Measurements from ENCODE around the gene ADPRM.
"Not testable (repeated sequence)": the region's sequence is repeated elsewhere in the genome, so short reads cannot be mapped to it uniquely, and the experiment has no call there.

The ADPRM gene

GRCh38 chr17:10687499-10687898 is 9.9 kb upstream of the ADPRM start:
- POLR2A ChIA-PET = no interaction called here
- Histone ChIP-seq H3K4me1 (ENCODE audit: control insufficient read depth, insufficient read depth, low read length) (no peaks in the 10 kb centered on the region), H3K27ac (ENCODE audit: extremely low read depth, low read depth, low read length) (no peak overlapping the region), H3K36me3 (ENCODE audit: control insufficient read depth in 2 of 2, insufficient read depth in 1 of 2, low read length in 2 of 2) (peaks cover 84 to 91% of the 10 kb centered on the region in 2 experiments), H3K4me3 (ENCODE audit: low read depth, low read length) (no peak overlapping the region), H3K9me3 (ENCODE audit: control insufficient read depth, insufficient read depth, low read depth, low read length) (no peaks in the 10 kb centered on the region)
- CTCF ChIA-PET = interaction anchor here (0.6 to 1.0 kb wide), 3 partner anchors 57 to 435 kb away, joined by 3 to 5 read pairs (median 4); no protein-coding TSS in a partner anchor
- TF ChIP-seq, protein P1, sequence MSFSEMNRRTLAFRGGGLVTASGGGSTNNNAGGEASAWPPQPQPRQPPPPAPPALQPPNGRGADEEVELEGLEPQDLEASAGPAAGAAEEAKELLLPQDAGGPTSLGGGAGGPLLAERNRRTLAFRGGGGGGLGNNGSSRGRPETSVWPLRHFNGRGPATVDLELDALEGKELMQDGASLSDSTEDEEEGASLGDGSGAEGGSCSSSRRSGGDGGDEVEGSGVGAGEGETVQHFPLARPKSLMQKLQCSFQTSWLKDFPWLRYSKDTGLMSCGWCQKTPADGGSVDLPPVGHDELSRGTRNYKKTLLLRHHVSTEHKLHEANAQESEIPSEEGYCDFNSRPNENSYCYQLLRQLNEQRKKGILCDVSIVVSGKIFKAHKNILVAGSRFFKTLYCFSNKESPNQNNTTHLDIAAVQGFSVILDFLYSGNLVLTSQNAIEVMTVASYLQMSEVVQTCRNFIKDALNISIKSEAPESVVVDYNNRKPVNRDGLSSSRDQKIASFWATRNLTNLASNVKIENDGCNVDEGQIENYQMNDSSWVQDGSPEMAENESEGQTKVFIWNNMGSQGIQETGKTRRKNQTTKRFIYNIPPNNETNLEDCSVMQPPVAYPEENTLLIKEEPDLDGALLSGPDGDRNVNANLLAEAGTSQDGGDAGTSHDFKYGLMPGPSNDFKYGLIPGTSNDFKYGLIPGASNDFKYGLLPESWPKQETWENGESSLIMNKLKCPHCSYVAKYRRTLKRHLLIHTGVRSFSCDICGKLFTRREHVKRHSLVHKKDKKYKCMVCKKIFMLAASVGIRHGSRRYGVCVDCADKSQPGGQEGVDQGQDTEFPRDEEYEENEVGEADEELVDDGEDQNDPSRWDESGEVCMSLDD (tag by site-specific recombination; IDR thresholded peaks at IDR 0.05) = no peak
- TF ChIP-seq ZNF843 (tag by site-specific recombination; IDR thresholded peaks at IDR 0.05) (no peak), ZNF48 (tag by site-specific recombination; IDR thresholded peaks at IDR 0.05) (no peak), EGR2 (tag by site-specific recombination; IDR thresholded peaks at IDR 0.05; ENCODE audit: low read depth) (no peak), ZNF202 (tag by site-specific recombination; IDR thresholded peaks at IDR 0.05; ENCODE audit: borderline replicate concordance) (no peak), ZNF146 (tag by site-specific recombination; IDR thresholded peaks at IDR 0.05) (no peak), ZNF211 (tag by site-specific recombination; IDR thresholded peaks at IDR 0.05; ENCODE audit: low read depth) (no peak), OVOL3 (tag by site-specific recombination; IDR thresholded peaks at IDR 0.05) (no peak)
- TF ChIP-seq, protein P2, sequence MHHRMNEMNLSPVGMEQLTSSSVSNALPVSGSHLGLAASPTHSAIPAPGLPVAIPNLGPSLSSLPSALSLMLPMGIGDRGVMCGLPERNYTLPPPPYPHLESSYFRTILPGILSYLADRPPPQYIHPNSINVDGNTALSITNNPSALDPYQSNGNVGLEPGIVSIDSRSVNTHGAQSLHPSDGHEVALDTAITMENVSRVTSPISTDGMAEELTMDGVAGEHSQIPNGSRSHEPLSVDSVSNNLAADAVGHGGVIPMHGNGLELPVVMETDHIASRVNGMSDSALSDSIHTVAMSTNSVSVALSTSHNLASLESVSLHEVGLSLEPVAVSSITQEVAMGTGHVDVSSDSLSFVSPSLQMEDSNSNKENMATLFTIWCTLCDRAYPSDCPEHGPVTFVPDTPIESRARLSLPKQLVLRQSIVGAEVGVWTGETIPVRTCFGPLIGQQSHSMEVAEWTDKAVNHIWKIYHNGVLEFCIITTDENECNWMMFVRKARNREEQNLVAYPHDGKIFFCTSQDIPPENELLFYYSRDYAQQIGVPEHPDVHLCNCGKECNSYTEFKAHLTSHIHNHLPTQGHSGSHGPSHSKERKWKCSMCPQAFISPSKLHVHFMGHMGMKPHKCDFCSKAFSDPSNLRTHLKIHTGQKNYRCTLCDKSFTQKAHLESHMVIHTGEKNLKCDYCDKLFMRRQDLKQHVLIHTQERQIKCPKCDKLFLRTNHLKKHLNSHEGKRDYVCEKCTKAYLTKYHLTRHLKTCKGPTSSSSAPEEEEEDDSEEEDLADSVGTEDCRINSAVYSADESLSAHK (tag by site-specific recombination; IDR thresholded peaks at IDR 0.05) = no peak

- Histone ChIP-seq H3K36me3 (ENCODE audit: control insufficient read depth in 2 of 2, insufficient read depth in 1 of 2, low read length in 2 of 2) (peaks cover 44 to 46% of the 10 kb centered on the region in 2 experiments), H3K4me3 (ENCODE audit: low read depth, low read length) (peak overlapping the region; percentile 78)
- H3K27ac ChIP-seq (ENCODE audit: extremely low read depth, low read depth, low read length); H3K4me1 ChIP-seq (ENCODE audit: control insufficient read depth, insufficient read depth, low read length); H3K9me3 ChIP-seq (ENCODE audit: control insufficient read depth, insufficient read depth, low read depth, low read length): not testable (repeated sequence)
- ChIA-PET POLR2A (interaction anchor here (0.6 kb wide), 2 partner anchors 273 to 399 kb away, joined by 3 to 4 read pairs; no protein-coding TSS in a partner anchor), CTCF (interaction anchor here (0.6 to 5.0 kb wide), 6 partner anchors 12 to 64 kb away, joined by 3 to 34 read pairs (median 5); no protein-coding TSS in a partner anchor)
- TF ChIP-seq KLF1 (tag by site-specific recombination; IDR thresholded peaks at IDR 0.05) (peak; percentile 78), ZNF362 (tag by site-specific recombination; IDR thresholded peaks at IDR 0.05) (peak; percentile 84)
Measured at GRCh38 chr17:10695875-10696407, 1.5 kb upstream of the ADPRM start.

DNA sequence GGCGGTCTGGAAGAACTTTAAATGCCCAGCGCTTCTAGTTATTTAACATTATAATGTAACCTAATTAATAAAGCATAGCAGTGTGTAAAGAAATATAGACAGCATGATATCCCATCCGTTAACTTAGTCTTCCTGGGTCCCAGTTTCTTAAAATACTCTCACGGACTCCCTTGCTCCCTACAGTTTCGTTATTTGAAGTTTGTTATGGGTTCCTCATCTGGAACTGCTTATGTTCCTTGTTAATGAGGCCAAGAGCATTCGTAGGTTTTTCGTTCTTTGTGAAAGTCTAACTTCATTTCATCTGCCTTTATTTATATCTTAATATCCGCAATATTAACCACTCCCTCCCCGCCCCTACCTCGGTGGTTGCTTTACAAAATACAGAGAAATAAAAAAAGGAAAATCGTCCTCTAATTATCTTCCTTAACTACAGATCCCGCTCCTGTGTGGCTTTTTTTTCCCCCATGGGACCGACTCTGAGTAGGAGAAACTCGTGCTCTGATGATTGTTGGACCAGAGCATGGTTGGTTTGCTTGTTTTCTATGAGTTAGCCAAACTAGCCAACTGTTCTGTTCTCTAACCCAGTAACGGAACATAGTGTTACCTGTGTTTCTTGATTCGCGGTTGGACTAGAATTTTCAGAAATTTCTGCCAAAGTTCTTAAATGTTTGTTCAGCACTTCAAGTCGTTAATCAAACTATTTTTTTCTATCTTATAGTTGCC is 863 bp downstream of the ADPRM start:
- Histone ChIP-seq H3K4me1 (ENCODE audit: control insufficient read depth, insufficient read depth, low read length) (peaks cover 6% of the 10 kb centered on the region), H3K36me3 (ENCODE audit: control insufficient read depth in 2 of 2, insufficient read depth in 1 of 2, low read length in 2 of 2) (peaks cover 23 to 25% of the 10 kb centered on the region in 2 experiments), H3K9me3 (ENCODE audit: control insufficient read depth, insufficient read depth, low read depth, low read length) (no peaks in the 10 kb centered on the region), H3K27ac (ENCODE audit: extremely low read depth, low read depth, low read length) (peak overlapping the region; percentile 81), H3K4me3 (ENCODE audit: low read depth, low read length) (peak overlapping the region; percentile 78)
- POLR2A ChIA-PET = no interaction called here
- CTCF ChIA-PET = interaction anchor here (0.7 kb wide), 1 partner anchor 726 kb away, joined by 3 read pairs; no protein-coding TSS in a partner anchor
- TF ChIP-seq ZNF555 (tag by site-specific recombination; conservative IDR thresholded peaks at IDR 0.05) (no peak), ZNF426 (tag by site-specific recombination; IDR thresholded peaks at IDR 0.05) (no peak), ZNF473 (tag by site-specific recombination; IDR thresholded peaks at IDR 0.05) (no peak), ZNF302 (tag by site-specific recombination; IDR thresholded peaks at IDR 0.05; ENCODE audit: low read depth) (no peak), ZNF335 (tag by site-specific recombination; conservative IDR thresholded peaks at IDR 0.05) (no peak), ZNF140 (tag by site-specific recombination; IDR thresholded peaks at IDR 0.05) (no peak), YY2 (tag by site-specific recombination; IDR thresholded peaks at IDR 0.05) (no peak), ZNF16 (tag by site-specific recombination; IDR thresholded peaks at IDR 0.05; ENCODE audit: low read depth) (no peak), ZNF664 (tag by site-specific recombination; IDR thresholded peaks at IDR 0.05) (no peak), ZFP69B (tag by site-specific recombination; IDR thresholded peaks at IDR 0.05) (no peak), ZNF791 (tag by site-specific recombination; IDR thresholded peaks at IDR 0.05) (no peak), ZNF707 (tag by site-specific recombination; IDR thresholded peaks at IDR 0.05) (no peak), ZBTB21 (tag by site-specific recombination; IDR thresholded peaks at IDR 0.05) (no peak)
- TF ChIP-seq, protein P3, sequence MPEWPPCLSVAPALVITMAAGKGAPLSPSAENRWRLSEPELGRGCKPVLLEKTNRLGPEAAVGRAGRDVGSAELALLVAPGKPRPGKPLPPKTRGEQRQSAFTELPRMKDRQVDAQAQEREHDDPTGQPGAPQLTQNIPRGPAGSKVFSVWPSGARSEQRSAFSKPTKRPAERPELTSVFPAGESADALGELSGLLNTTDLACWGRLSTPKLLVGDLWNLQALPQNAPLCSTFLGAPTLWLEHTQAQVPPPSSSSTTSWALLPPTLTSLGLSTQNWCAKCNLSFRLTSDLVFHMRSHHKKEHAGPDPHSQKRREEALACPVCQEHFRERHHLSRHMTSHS (tag by site-specific recombination; IDR thresholded peaks at IDR 0.05) = no peak

Data from HEK293 (cell line).